DOHH2 (cell line): ENCODE results near the gene ELMOD3.
"Not testable (repeated sequence)": the region's sequence is repeated elsewhere in the genome, so short reads cannot be mapped to it uniquely, and the experiment has no call there.

ENCODE experiments used
- H3F3A ChIP-seq: fragments of 200-600 bp; sonication (generic), shearing (Covaris generic); 2 replicates; pipeline ENCODE4 v1.6.0; 2016; ENCODE audit warnings: antibody characterized with exemption, mild to moderate bottlenecking; ENCODE audit not compliant: control insufficient read depth, insufficient read depth
- H3K27ac ChIP-seq: fragments of 200-600 bp; sonication (generic); 2 replicates; pipeline ENCODE4 v1.5.1; 2014; ENCODE audit warnings: low read depth, mild to moderate bottlenecking, low read length, moderate library complexity
- H3K27me3 ChIP-seq: fragments of 200-600 bp; sonication (generic); 2 replicates; pipeline ENCODE4 v1.6.1; 2014; ENCODE audit warnings: mild to moderate bottlenecking, low read length, mixed read lengths; ENCODE audit not compliant: control insufficient read depth
- H3K36me3 ChIP-seq: fragments of 200-600 bp; sonication (generic); 2 replicates; pipeline ENCODE4 v1.6.1; 2014; ENCODE audit warnings: mild to moderate bottlenecking, low read length, moderate library complexity, mixed read lengths; ENCODE audit not compliant: control insufficient read depth
- H3K4me1 ChIP-seq: fragments of 200-600 bp; sonication (generic); 2 replicates; pipeline ENCODE4 v1.6.1; 2014; ENCODE audit warnings: mild to moderate bottlenecking, low read length, mixed read lengths; ENCODE audit not compliant: control insufficient read depth
- H3K4me2 ChIP-seq: fragments of 200-600 bp; sonication (generic); 2 replicates; pipeline ENCODE4 v1.6.0; 2014; ENCODE audit warnings: mild to moderate bottlenecking, low read length, moderate library complexity
- H3K4me3 ChIP-seq: fragments of 200-600 bp; sonication (generic); 2 replicates; pipeline ENCODE4 v1.5.1; 2014; ENCODE audit warnings: mild to moderate bottlenecking, low read length, mixed read lengths
- H3K79me2 ChIP-seq: fragments of 200-600 bp; sonication (generic); 2 replicates; pipeline ENCODE4 v1.6.1; 2014; ENCODE audit warnings: mild to moderate bottlenecking, low read length, mixed read lengths; ENCODE audit not compliant: control insufficient read depth
- H3K9me2 ChIP-seq: fragments of 200-600 bp; sonication (generic); replicated peaks from 2 replicates; pipeline ENCODE4 v1.6.1; 2014; ENCODE audit warnings: mild to moderate bottlenecking, low read length, mixed read lengths; ENCODE audit not compliant: control insufficient read depth
- H3K9me3 ChIP-seq: fragments of 200-600 bp; sonication (generic); 2 replicates; pipeline ENCODE4 v1.6.1; 2014; ENCODE audit warnings: antibody characterized with exemption, low read length, mixed read lengths; ENCODE audit not compliant: control insufficient read depth, insufficient read depth
- H4K20me1 ChIP-seq: fragments of 200-600 bp; sonication (generic); 2 replicates; pipeline ENCODE4 v1.6.0; 2014; ENCODE audit warnings: low read depth, mild to moderate bottlenecking, antibody characterized with exemption, low read length, moderate library complexity; ENCODE audit not compliant: control insufficient read depth, insufficient read depth
- EZH2phosphoT487 ChIP-seq: fragments of 200-600 bp; sonication (generic); IDR thresholded peaks from 2 replicates; pipeline ENCODE4 v1.6.1; 2017; ENCODE audit warnings: borderline replicate concordance, mild to moderate bottlenecking, antibody characterized with exemption, low read length, moderate library complexity, mixed read lengths
- TF ChIP-seq, protein P1 (sequence below): fragments of 200-600 bp; sonication (generic); IDR thresholded peaks from one replicate; pipeline ENCODE4 v1.5.1; 2014; ENCODE audit warnings: antibody characterized with exemption, mild to moderate bottlenecking, low read depth, low read length; ENCODE audit not compliant: poor library complexity, severe bottlenecking

The ELMOD3 gene

DNA sequence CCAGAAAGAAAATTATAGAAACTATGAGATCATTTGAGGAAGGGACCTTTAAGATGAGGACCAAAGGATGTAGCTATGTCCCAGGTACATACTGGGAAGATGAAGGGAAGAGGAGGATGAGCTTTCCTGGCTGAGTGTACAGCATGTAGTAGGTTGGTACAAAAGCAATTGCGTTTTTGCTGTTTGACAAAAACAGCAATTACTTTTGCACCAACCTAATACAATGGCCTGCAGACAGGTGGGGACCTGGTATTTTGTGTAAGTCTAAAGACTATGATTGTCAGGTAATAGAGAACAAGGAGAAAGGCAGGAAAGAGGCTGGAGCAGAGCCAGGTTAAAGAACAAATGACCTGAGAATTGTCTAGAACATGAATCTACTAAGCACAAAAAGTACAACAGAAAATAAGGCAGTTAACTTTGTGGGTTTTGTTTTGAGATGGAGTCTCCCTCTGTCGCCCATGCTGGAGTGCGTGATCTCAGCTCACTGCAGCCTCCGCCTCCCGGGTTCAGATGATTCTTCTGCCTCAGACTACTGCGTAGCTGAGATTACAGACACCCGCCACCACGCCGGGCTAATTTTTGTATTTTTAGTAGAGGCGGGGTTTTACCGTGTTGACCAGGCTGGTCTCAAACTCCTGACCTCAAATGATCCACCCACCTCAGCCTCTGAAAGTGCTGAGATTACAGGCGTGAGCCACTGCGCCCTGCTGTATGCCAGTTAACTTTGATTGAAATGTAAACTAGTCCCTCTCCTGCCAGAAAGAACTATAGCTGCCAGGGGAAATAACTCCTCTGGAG, 23.5 kb upstream of the ELMOD3 start:
- TF ChIP-seq EZH2phosphoT487: no peak
- TF ChIP-seq, protein P1, sequence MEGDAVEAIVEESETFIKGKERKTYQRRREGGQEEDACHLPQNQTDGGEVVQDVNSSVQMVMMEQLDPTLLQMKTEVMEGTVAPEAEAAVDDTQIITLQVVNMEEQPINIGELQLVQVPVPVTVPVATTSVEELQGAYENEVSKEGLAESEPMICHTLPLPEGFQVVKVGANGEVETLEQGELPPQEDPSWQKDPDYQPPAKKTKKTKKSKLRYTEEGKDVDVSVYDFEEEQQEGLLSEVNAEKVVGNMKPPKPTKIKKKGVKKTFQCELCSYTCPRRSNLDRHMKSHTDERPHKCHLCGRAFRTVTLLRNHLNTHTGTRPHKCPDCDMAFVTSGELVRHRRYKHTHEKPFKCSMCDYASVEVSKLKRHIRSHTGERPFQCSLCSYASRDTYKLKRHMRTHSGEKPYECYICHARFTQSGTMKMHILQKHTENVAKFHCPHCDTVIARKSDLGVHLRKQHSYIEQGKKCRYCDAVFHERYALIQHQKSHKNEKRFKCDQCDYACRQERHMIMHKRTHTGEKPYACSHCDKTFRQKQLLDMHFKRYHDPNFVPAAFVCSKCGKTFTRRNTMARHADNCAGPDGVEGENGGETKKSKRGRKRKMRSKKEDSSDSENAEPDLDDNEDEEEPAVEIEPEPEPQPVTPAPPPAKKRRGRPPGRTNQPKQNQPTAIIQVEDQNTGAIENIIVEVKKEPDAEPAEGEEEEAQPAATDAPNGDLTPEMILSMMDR: no peak
- no peak overlapping the region for H3K4me3 ChIP-seq
- H3K4me1 ChIP-seq: peaks cover 18% of the 10 kb centered on the region
- H3K4me2 ChIP-seq: no peak overlapping the region
- H3K79me2 ChIP-seq: peaks cover 28% of the 10 kb centered on the region
- peaks cover 20% of the 10 kb centered on the region for H3K36me3 ChIP-seq
- H3K27ac ChIP-seq: no peak overlapping the region
- H4K20me1 ChIP-seq: peaks cover 6% of the 10 kb centered on the region
- no peaks in the 10 kb centered on the region for H3K9me3 ChIP-seq
- no peaks in the 10 kb centered on the region for H3K9me2 ChIP-seq
- no peaks in the 10 kb centered on the region for H3F3A ChIP-seq
- no peaks in the 10 kb centered on the region for H3K27me3 ChIP-seq

DNA sequence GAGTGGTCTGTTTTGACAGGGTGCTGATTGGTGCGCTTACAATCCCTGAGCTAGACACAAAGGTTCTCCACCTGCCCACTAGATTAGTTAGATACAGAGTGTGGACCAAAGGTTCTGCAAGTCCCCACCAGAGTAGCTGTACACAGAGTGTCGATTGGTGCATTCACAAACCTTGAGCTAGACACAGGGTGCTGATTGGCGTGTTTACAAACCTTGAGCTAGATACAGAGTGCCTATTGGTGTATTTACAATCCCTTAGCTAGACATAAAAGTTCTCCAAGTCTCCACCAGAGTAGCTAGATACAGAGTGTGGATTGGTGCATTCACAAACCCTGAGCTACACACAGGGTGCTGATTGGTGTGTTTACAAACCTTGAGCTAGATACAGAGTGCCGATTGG, 20.7 kb upstream of the ELMOD3 start:
- H3K4me2 ChIP-seq, H3K9me2 ChIP-seq, H3K27me3 ChIP-seq, H3K36me3 ChIP-seq, H3K4me3 ChIP-seq, H3F3A ChIP-seq, H4K20me1 ChIP-seq, H3K9me3 ChIP-seq, H3K79me2 ChIP-seq, H3K27ac ChIP-seq: not testable (repeated sequence)
- peaks cover 12% of the 10 kb centered on the region for H3K4me1 ChIP-seq

DNA sequence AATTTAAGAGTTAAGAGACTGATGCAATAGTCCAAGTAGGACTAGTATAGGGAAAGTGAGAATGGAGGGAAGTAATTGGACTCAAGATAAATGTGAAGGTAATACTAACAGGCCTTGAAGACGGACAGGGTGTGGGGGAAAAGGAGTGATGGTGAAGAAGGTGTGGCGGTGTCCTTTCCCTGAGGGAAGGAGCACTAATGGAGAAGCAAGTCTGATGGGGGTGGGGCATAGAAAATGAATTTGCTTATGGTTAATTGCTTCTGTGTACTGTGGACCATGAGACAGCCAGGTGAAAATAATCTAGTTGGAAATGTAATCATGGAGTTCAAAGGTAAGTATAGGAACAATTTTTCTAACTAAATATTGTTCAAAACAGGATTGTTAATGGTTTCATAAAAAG, 19.6 kb upstream of the ELMOD3 start:
- TF ChIP-seq, protein P1: no peak
- TF ChIP-seq EZH2phosphoT487: no peak
- H4K20me1 ChIP-seq: no peaks in the 10 kb centered on the region
- no peaks in the 10 kb centered on the region for H3K9me2 ChIP-seq
- H3K4me3 ChIP-seq: no peak overlapping the region
- H3K79me2 ChIP-seq: no peaks in the 10 kb centered on the region
- H3F3A ChIP-seq: no peaks in the 10 kb centered on the region
- no peak overlapping the region for H3K27ac ChIP-seq
- peaks cover 12% of the 10 kb centered on the region; the same call in 1 of the 2 replicates for H3K27me3 ChIP-seq
- no peak overlapping the region for H3K4me2 ChIP-seq
- H3K36me3 ChIP-seq: no peaks in the 10 kb centered on the region
- H3K9me3 ChIP-seq: no peaks in the 10 kb centered on the region
- peaks cover 4% of the 10 kb centered on the region; the same call in 1 of the 2 replicates for H3K4me1 ChIP-seq
